GM11168 (cell line): Measurements from ENCODE around the gene DCAF11.

ENCODE experiments used
- in situ Hi-C: fragments of 300-500 bp; cut with MboI; formaldehyde crosslinking; loops from one replicate; pipeline ENCODE4 v1.12.0; 2022; ENCODE audit warnings: low sequenced_read_pairs; ENCODE audit not compliant: unreplicated experiment

Gene DCAF11

GRCh38 chr14:24135834-24136683 is 21.5 kb downstream of the DCAF11 start, which contains the start of gene PSME1:
TSS of gene PSME1 (plus strand) at chr14:24136194. CDS start at chr14:24136263, 69 bp downstream.
- in situ Hi-C loops = no loop called here

GRCh38 chr14:24136684-24137528 is 22.3 kb downstream of the DCAF11 start:
- in situ Hi-C loops = no loop called here

- in situ Hi-C loops = no loop called here
These were observed 23.2 kb downstream of the DCAF11 start for GRCh38 chr14:24137529-24138395.

- in situ Hi-C loops = no loop called here
These were observed 24.1 kb downstream of the DCAF11 start for GRCh38 chr14:24138396-24139271.

GRCh38 chr14:24139272-24139934 is 24.8 kb downstream of the DCAF11 start:
- in situ Hi-C loops = no loop called here

GRCh38 chr14:24141097-24141880 is 26.7 kb downstream of the DCAF11 start, which contains the start of gene EMC9:
TSS of gene EMC9 (minus strand) at chr14:24141591. CDS start at chr14:24141304, 287 bp downstream.
- in situ Hi-C loops = no loop called here

GRCh38 chr14:24143511-24143910 is 28.9 kb downstream of the DCAF11 start:
- in situ Hi-C loops = no loop called here

GRCh38 chr14:24144451-24144850 is 29.9 kb downstream of the DCAF11 start:
- in situ Hi-C loops = no loop called here

GRCh38 chr14:24145219-24145618 is 30.6 kb downstream of the DCAF11 start:
- in situ Hi-C loops = no loop called here

GRCh38 chr14:24145690-24146452 is 31.3 kb downstream of the DCAF11 start:
- in situ Hi-C loops = no loop called here

GRCh38 chr14:24146453-24146977 is 31.9 kb downstream of the DCAF11 start, which contains the start of gene PSME2:
TSS of gene PSME2 (minus strand) at chr14:24146610. CDS start at chr14:24146581, 29 bp downstream.
- in situ Hi-C loops = no loop called here

- in situ Hi-C loops = no loop called here
These were observed 32.6 kb downstream of the DCAF11 start, which contains the start of gene RNF31 for GRCh38 chr14:24146978-24147760. TSS of gene RNF31 (plus strand) at chr14:24147498. CDS start at chr14:24147699, 201 bp downstream.

GRCh38 chr14:24147761-24148428 is 33.3 kb downstream of the DCAF11 start:
- in situ Hi-C loops = no loop called here

- in situ Hi-C loops = no loop called here
These were observed 34.9 kb downstream of the DCAF11 start for GRCh38 chr14:24149302-24149969.

- in situ Hi-C loops = no loop called here
These were observed 35.5 kb downstream of the DCAF11 start for GRCh38 chr14:24150061-24150460.
